GM18526 (cell line): ENCODE data around the gene USP2.

ENCODE experiments used
- POLR2A ChIP-seq: IDR thresholded peaks from 3 replicates; pipeline ENCODE4 v1.6.1; 2011; ENCODE audit not compliant: insufficient read length; ENCODE audit errors: extremely low read depth

USP2 gene

GRCh38 chr11:119363081-119363850 lies 18.2 kb downstream of the USP2 start:
- no peak for TF ChIP-seq POLR2A

GRCh38 chr11:119362741-119363080 lies 18.8 kb downstream of the USP2 start:
- no peak for TF ChIP-seq POLR2A

GRCh38 chr11:119361941-119362725 lies 19.4 kb downstream of the USP2 start:
- TF ChIP-seq POLR2A = no peak

GRCh38 chr11:119361056-119361787 lies 20.3 kb downstream of the USP2 start:
- TF ChIP-seq POLR2A = no peak

- TF ChIP-seq POLR2A = no peak
These were observed 21.9 kb downstream of the USP2 start for GRCh38 chr11:119359365-119360214.

- TF ChIP-seq POLR2A = no peak
These were observed 24.4 kb downstream of the USP2 start for GRCh38 chr11:119357074-119357473.

GRCh38 chr11:119356349-119357031 lies 25.0 kb downstream of the USP2 start:
- no peak for TF ChIP-seq POLR2A

GRCh38 chr11:119355091-119355843 lies 26.2 kb downstream of the USP2 start:
- TF ChIP-seq POLR2A = no peak

- TF ChIP-seq POLR2A = no peak
These were observed 28.6 kb downstream of the USP2 start for GRCh38 chr11:119352857-119353260.

GRCh38 chr11:119351232-119351631 lies 30.3 kb downstream of the USP2 start:
- no peak for TF ChIP-seq POLR2A

- TF ChIP-seq POLR2A = no peak
These were observed 31.2 kb downstream of the USP2 start for GRCh38 chr11:119350302-119350701.

GRCh38 chr11:119347940-119348605 lies 33.4 kb downstream of the USP2 start:
- no peak for TF ChIP-seq POLR2A

- no peak for TF ChIP-seq POLR2A
These were observed 34.2 kb downstream of the USP2 start for GRCh38 chr11:119347242-119347641.
